ENCODE results near the gene KCNMA1.

Gene KCNMA1

DNA sequence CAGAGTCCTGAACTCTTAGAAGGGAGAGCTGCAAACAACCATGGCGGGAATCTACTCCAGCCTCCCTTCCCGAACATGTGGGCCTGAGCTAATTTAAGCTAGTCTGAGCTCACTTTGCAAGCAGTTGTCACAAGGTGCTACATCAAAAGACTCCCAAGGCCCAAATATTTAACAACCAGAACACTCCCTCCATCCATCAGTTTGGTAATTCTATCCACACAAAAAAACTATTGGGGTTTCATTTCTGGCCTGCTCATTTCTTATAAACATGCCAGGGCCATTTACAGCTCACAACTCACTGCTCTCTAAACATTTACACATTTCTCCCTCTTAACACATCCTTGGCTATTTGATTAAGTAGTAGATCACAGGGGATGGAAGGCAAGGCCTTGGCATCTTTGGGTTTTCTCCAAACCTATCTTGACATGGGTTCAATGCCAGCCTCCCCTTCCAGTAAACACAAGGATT is 263.4 kb downstream of the KCNMA1 start:
- FAIRE-seq (no peak), DNase-seq (ENCODE audit: insufficient read length, low spot score) (no peak)
- TF ChIP-seq POLR2A (IDR thresholded peaks at IDR 0.05; ENCODE audit: low read depth, low read length): no peak

DNA sequence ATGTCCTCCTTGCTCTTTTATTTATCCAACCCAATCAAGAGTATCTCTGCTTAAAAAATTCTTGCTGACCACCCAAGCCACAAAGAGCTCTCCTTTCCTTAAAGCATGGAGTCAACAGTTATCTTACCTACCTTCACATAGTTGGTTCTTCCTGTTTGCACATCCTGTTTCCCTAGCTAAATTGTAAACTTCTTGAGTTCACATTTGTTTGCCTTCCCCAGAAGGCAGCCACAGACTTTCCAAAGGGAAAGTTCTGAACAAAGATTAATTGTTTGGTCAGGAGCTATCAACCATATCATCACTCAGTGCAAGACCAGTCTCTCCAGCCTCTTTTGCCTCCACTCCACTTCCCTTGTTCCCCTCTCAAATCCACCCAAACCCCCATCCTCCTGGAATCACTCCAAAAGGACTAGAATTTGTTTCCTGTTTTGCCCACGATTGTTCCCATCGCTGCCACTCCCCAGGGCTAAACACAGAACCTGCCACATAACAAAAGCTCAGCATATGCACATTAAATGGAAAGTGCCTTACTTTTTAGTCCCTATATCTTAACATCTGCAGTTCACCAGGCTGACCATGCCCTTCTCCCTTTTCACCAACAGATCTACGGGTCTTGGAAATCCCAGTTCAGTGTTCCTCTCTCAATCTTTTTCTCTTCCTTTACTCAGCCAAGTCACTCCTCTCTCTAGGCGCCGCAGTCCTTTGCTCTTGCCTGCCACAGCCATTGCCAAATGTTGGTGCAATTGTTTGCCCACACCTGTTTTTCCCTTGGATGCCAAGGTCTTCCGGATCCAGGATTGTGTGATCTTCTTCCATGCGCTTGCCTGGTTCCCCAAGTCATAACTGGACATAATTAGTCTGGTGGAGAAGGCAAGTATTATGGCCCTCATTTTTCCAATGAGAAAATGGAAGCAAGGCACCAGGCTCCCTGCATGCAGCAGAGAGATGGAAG is 265.5 kb downstream of the KCNMA1 start:
- FAIRE-seq (no peak), DNase-seq (ENCODE audit: insufficient read length, low spot score) (no peak)
- TF ChIP-seq POLR2A (IDR thresholded peaks at IDR 0.05; ENCODE audit: low read depth, low read length): no peak

DNA sequence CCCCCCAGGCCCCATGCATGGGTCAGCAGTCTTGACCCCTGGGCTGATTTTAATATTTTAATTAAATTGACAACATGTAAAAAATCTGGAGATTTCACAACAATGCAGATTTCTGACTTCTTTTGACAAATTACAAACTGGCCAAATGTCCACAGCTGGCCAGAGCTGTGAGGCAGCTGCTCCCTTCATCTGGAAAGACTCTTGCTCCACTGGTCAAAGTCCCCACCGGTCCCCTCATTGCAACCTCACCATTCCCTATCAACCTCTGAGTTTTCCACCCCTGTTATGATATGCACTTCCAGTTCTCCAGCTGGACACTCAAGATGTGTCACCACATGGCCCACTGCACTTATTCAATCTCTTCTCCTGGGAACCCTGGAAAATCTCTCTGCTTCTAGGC is 266.2 kb downstream of the KCNMA1 start:
- FAIRE-seq (no peak), DNase-seq (ENCODE audit: insufficient read length, low spot score) (no peak)
- TF ChIP-seq POLR2A (IDR thresholded peaks at IDR 0.05; ENCODE audit: low read depth, low read length): no peak

DNA sequence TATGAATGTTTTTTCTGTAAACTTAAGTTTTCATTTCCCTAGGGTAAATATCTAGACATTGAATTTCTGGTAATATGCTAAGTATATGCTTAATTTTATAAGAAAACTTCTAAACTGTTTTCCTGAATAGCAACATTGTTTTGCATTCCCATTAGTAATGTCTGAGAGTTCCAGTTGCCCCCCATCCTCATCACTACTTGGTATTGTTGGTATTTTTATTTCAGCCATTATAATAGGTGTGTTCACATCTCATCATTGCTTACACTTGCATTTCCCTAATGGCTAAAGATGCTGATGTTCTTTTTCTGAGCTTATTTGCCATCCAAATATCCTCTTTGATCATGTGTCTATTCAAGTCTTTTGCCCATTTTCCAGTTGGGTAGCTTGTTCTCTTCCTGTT is 269.6 kb downstream of the KCNMA1 start:
- TF ChIP-seq POLR2A (IDR thresholded peaks at IDR 0.05; ENCODE audit: low read depth, low read length): no peak
- no peak for FAIRE-seq

DNA sequence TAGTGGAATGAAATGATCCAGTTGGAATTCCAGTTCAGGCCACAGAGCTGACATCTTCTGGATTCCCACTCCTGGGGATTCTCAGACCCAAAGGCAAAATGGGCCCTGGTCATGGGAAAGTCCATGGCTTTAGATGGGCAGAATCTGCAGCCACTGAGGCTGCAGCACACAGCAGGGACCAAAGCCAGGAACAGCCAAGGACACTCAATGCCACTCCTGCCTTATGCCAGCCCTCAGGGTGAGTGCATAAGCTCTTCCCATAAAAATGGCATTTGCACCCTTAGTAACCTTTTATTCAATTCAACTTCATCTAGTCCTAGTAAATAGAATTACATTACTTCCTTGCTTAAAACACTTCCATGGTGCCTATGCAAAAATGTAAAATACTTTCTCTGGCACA is 274.4 kb downstream of the KCNMA1 start:
- no peak for TF ChIP-seq POLR2A (IDR thresholded peaks at IDR 0.05; ENCODE audit: low read depth, low read length)
- DNase-seq (ENCODE audit: insufficient read length, low spot score) (no peak), FAIRE-seq (no peak)

More for the DNA sequence above, 269.6 kb downstream of the KCNMA1 start:
- no peak for DNase-seq (ENCODE audit: insufficient read length, low spot score)

DNA sequence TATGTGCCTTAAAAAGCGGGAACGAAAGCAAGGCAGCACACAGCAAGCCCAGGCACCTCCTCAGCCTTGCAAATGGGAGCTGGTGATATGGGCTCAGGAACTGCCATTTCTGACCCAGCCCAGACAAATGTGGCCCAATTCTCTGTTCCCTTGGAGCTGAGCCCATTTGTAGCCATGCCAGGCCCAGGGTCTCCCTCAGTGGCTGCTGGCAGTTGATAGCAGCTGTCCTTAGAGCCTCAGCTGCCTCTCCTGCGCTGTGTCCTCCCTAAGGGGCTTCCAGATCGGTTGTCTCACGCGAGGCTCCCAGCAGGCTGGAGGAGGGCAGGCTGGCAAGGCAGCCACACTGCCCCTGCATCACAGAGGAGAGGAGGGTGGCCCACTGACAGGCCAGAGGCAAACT is 275.8 kb downstream of the KCNMA1 start:
- no peak for FAIRE-seq
- no peak for TF ChIP-seq POLR2A (IDR thresholded peaks at IDR 0.05; ENCODE audit: low read depth, low read length)
- no peak for DNase-seq (ENCODE audit: insufficient read length, low spot score)

DNA sequence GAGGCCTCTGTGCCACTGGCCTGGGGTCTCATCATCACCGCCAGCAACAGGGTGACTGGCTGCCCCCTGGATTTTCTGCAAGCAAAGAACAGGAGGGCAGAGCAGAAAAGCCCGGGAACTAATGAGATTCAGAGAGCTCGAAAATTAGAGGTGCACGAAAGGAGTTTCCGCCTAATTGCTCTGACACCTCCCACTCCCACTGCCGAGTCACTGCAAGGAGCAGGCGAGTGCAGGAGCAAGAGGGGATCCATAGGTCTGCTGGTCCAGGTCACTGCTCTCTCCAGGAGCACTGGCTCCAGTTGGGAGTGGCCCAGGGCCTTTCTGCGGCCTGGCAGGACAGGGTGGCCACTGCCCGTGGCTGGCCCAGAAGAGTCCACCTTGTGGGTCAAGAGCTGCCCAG is 276.2 kb downstream of the KCNMA1 start:
- DNase-seq (ENCODE audit: insufficient read length, low spot score) (no peak), FAIRE-seq (no peak)
- no peak for TF ChIP-seq POLR2A (IDR thresholded peaks at IDR 0.05; ENCODE audit: low read depth, low read length)

DNA sequence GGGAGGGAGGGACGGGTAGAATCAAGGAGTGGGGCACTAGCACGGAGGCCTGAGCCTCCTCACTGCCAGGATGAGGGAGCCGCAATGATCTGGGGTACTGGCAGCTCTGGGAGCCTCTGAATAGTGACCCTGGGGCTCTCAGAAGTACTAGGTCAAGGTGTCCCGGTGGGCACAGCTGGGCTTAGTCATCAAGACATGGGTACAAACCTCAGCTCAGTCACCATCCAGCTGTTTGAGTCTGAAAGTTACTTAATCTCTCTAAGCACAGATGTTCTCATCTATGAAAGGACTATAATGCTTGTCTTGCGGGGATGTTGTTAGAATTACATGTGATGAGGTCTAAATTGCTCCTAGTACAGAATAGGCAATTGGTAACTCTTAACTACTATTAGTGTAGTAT is 276.8 kb downstream of the KCNMA1 start:
- DNase-seq (ENCODE audit: insufficient read length, low spot score) (no peak), FAIRE-seq (no peak)
- no peak for TF ChIP-seq POLR2A (IDR thresholded peaks at IDR 0.05; ENCODE audit: low read depth, low read length)

DNA sequence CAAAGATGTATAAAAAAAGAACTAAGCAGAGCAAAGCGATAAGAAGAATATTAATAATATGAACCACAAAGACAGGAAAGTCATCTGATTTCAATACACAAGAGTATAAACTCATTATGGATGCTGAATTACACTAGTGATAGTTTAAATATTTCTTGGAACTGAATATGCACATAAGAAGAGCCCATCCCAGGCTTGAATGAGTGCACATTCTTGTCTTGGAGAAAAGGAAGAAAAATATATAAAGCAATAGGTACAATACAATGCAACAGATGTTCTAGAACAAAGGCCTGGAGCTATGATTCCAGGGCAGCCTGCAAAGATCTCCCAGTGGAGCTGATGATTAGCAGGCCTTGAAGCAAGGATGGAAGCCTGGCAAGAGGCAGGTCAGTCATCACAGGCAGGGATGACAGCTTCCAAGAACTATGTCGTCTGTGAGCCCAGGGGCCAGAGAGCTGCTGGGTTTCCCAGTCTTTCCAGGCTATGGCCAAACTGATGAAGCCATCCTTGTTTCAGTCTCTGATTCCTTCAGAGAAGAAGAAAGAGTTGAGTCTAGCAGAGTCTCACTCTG is 277.6 kb downstream of the KCNMA1 start:
- DNase-seq (ENCODE audit: insufficient read length, low spot score): no peak
- no peak for FAIRE-seq

DNA sequence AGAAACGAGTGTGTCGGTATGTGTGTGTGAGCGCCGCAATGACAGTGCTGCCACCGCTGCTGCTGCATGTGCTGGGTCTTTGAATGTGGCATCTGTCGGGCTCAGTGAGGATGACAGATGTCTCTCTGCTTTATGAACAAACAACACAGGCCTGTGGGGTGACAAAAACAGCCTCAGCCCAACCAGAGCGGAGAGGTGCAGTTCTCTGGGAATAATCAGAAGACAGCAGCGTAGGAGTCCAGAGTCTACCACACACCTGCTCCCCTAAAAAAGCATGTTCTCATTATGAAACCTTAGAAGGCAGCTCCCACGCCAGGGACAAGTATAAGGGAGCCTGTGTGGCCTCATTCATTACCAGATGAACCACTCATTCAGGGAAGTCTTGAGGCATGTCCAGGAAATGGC is 278.3 kb downstream of the KCNMA1 start:
- FAIRE-seq: no peak
- TF ChIP-seq POLR2A (IDR thresholded peaks at IDR 0.05; ENCODE audit: low read depth, low read length): no peak

More for the DNA sequence above, 277.6 kb downstream of the KCNMA1 start:
- no peak for TF ChIP-seq POLR2A (IDR thresholded peaks at IDR 0.05; ENCODE audit: low read depth, low read length)

DNA sequence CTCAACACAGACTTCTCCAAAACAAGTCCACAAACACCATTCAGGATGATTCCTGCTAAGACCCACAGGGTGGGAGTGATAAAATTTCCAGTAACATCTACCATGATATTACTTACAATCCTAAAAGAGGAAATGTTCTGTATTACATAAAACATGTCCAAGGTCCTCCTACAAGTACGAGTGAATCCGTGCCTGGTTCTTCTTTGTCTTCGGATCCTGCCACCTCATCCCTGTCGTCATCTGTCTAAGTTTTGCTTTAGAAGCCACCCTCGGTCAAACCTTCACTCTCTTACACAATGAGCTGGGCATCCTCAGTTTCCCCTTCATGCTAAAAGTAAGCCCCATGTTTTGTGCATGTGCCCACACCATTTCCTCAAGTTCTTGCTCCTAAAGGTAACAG is 279.0 kb downstream of the KCNMA1 start:
- no peak for FAIRE-seq

More for the DNA sequence above, 278.3 kb downstream of the KCNMA1 start:
- DNase-seq (ENCODE audit: insufficient read length, low spot score): no peak

DNA sequence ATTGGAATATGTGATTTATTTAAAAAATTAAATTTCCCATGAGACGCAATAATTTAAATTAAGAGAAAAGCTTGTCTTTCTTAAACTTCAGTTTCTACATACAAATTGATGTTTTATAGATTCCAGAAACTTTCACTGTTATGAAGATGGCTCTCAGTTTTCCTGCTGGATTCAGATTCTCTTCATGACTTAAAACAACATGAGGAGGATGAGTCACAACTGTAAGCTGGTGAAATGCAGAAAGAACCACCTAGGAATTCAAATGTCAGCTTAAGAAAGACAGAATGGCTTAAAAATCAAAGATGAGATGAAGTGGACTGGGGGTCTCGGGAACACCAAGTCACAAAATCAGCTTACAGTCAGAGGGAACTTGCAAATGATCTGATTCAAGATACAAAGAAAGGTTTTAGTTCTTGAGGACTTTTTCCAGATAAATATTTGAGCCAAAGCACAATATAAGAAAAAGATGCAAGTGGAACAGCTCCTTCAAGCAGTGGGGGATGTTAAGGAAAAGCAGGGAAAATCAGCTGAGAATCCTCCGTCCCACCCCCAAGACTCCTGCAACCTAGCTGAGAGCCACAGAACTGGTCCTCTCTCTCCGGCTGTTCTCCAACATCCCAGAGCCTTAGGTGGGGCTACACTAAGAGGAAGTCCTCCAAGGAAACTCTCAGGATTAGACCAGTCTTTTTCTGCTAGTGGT is 279.8 kb downstream of the KCNMA1 start:
- DNase-seq (ENCODE audit: insufficient read length, low spot score): peak; percentile 56
- TF ChIP-seq POLR2A (IDR thresholded peaks at IDR 0.05; ENCODE audit: low read depth, low read length): no peak
- FAIRE-seq: peak; percentile 70

More for the DNA sequence above, 279.0 kb downstream of the KCNMA1 start:
- DNase-seq (ENCODE audit: insufficient read length, low spot score): no peak
- no peak for TF ChIP-seq POLR2A (IDR thresholded peaks at IDR 0.05; ENCODE audit: low read depth, low read length)

DNA sequence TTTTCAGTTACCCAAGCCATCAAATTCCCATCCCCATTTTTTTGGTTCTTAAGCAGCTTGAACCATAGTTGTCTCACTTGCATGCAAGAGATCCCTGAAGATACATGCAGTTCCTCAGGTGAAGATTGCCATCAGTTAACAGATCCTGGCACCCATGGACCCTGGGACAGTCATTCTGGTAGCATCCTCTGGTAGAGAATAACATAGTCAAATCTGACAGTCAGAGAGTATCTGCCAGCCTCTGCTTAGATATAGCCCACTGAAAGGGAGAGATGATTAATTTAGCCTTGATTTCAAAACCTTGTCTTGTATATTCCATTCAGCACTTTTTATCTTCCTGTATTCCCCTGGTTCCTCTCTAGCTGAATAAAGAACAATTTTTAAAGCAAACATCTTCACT is 280.4 kb downstream of the KCNMA1 start:
- no peak for DNase-seq (ENCODE audit: insufficient read length, low spot score)
- FAIRE-seq: no peak
- TF ChIP-seq POLR2A (IDR thresholded peaks at IDR 0.05; ENCODE audit: low read depth, low read length): no peak

DNA sequence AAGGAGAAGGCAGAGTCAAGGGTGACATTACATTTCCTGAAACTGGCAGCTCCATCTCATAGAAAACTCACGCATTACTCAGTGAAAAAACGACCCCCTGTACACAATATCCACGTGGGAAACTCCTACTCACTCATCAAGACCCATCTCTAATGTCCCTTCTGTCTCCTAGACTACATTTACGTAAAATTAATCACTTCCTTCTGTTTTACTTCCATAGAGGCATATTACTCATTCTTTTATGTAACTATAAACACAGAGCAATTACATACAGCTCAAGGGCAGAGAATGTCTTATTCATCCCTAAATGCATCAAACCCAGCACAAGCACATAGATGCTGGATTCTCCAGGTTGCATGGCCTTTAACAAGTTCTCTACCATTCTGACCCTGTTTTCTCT is 281.8 kb downstream of the KCNMA1 start:
- FAIRE-seq (peak; percentile 93), DNase-seq (ENCODE audit: insufficient read length, low spot score) (peak; percentile 76)
- no peak for TF ChIP-seq POLR2A (IDR thresholded peaks at IDR 0.05; ENCODE audit: low read depth, low read length)

All from H54 (cell line).